A549 (cell line): Measurements from ENCODE around the gene LRATD1.

Source experiments
- CBX8 ChIP-seq: fragments of 200-600 bp; sonication (generic); IDR thresholded peaks from 2 replicates; pipeline ENCODE4 v1.6.1; 2016
- CEBPB ChIP-seq, 2 experiments: fragments of >200 bp in 1 of 2; sonication (Bioruptor Twin) in 1 of 2; formaldehyde crosslinking in 1 of 2; IDR thresholded peaks; 2 replicates each; pipeline ENCODE4 v1.6.1; 2012 to 2016
- EHF ChIP-seq: fragments of 250-450 bp; sonication (Bioruptor Pico); IDR thresholded peaks from 2 replicates; pipeline ENCODE4 v1.5.0; 2020; ENCODE audit warnings: mild to moderate bottlenecking
- EP300 ChIP-seq, 2 experiments: fragments of >200 bp; sonication (Bioruptor Twin); formaldehyde crosslinking; IDR thresholded peaks; 2 replicates in 1 of 2; 3 replicates in 1 of 2; pipeline ENCODE4 v1.6.1; 2016 to 2017
- HOXA7 ChIP-seq: fragments of 250-450 bp; sonication (Bioruptor Pico); IDR thresholded peaks from 2 replicates; pipeline ENCODE4 v1.5.0; 2020; ENCODE audit warnings: mild to moderate bottlenecking, moderate library complexity
- NFE2L2 ChIP-seq: fragments of 150-350 bp; conservative IDR thresholded peaks from 2 replicates; pipeline ENCODE4 v1.6.1; 2014; ENCODE audit warnings: low read length
- NR3C1 ChIP-seq: fragments of >200 bp; sonication (Bioruptor Twin); formaldehyde crosslinking; IDR thresholded peaks from 3 replicates; pipeline ENCODE4 v1.6.1; 2017
- POLR2A ChIP-seq: IDR thresholded peaks from 2 replicates; pipeline ENCODE4 v1.6.1; 2012; ENCODE audit warnings: mild to moderate bottlenecking, low read length
- POLR2AphosphoS2 ChIP-seq: conservative IDR thresholded peaks from 2 replicates; pipeline ENCODE4 v1.6.1; 2012; ENCODE audit warnings: low read length, improper control_type of control experiment, inconsistent platforms
- SREBF2 ChIP-seq: fragments of 450-650 bp; IDR thresholded peaks from 2 replicates; pipeline ENCODE4 v1.6.1; 2014; ENCODE audit warnings: mild to moderate bottlenecking, moderate library complexity
- TF ChIP-seq, protein P1 (sequence below): fragments of >200 bp; sonication (Bioruptor Twin); formaldehyde crosslinking; IDR thresholded peaks from 3 replicates; pipeline ENCODE4 v1.5.1; 2016
- TF ChIP-seq, protein P2 (sequence below): fragments of 200-600 bp; sonication (generic); IDR thresholded peaks from 2 replicates; pipeline ENCODE4 v1.6.1; 2016; ENCODE audit warnings: antibody characterized with exemption, mild to moderate bottlenecking, moderate library complexity

DNA sequence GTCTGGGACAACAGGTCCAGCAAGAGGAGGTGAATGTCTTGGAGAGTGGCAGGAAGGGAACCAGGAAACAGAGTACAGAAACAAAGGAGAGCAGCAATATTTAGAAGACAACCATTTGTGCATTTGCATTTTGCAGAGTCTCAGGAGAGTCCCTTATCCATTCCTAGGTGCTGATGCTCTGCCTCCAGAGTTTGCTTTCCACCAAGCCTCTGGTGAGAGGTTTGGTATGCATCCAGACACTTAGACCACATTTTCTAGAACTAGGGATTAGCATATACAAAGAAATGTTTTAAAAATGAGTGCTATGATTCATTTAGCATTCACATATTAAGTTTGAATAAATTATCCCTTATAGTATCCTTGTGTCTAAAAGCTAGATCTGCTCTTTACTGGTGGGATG, 18.5 kb upstream of the LRATD1 start:
- TF ChIP-seq EHF (CRISPR knock-in tag) (no peak), SREBF2 (no peak), CBX8 (no peak), NR3C1 (no peak), HOXA7 (CRISPR knock-in tag) (no peak), POLR2A (no peak), NFE2L2 (no peak), EP300 (IDR thresholded peaks at IDR 0.05) (no peak), POLR2AphosphoS2 (no peak), CEBPB (IDR thresholded peaks at IDR 0.05) (no peak)
- TF ChIP-seq, protein P1, sequence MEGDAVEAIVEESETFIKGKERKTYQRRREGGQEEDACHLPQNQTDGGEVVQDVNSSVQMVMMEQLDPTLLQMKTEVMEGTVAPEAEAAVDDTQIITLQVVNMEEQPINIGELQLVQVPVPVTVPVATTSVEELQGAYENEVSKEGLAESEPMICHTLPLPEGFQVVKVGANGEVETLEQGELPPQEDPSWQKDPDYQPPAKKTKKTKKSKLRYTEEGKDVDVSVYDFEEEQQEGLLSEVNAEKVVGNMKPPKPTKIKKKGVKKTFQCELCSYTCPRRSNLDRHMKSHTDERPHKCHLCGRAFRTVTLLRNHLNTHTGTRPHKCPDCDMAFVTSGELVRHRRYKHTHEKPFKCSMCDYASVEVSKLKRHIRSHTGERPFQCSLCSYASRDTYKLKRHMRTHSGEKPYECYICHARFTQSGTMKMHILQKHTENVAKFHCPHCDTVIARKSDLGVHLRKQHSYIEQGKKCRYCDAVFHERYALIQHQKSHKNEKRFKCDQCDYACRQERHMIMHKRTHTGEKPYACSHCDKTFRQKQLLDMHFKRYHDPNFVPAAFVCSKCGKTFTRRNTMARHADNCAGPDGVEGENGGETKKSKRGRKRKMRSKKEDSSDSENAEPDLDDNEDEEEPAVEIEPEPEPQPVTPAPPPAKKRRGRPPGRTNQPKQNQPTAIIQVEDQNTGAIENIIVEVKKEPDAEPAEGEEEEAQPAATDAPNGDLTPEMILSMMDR, result no peak
- TF ChIP-seq, protein P2, sequence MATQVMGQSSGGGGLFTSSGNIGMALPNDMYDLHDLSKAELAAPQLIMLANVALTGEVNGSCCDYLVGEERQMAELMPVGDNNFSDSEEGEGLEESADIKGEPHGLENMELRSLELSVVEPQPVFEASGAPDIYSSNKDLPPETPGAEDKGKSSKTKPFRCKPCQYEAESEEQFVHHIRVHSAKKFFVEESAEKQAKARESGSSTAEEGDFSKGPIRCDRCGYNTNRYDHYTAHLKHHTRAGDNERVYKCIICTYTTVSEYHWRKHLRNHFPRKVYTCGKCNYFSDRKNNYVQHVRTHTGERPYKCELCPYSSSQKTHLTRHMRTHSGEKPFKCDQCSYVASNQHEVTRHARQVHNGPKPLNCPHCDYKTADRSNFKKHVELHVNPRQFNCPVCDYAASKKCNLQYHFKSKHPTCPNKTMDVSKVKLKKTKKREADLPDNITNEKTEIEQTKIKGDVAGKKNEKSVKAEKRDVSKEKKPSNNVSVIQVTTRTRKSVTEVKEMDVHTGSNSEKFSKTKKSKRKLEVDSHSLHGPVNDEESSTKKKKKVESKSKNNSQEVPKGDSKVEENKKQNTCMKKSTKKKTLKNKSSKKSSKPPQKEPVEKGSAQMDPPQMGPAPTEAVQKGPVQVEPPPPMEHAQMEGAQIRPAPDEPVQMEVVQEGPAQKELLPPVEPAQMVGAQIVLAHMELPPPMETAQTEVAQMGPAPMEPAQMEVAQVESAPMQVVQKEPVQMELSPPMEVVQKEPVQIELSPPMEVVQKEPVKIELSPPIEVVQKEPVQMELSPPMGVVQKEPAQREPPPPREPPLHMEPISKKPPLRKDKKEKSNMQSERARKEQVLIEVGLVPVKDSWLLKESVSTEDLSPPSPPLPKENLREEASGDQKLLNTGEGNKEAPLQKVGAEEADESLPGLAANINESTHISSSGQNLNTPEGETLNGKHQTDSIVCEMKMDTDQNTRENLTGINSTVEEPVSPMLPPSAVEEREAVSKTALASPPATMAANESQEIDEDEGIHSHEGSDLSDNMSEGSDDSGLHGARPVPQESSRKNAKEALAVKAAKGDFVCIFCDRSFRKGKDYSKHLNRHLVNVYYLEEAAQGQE, result no peak
